Measurements from ENCODE around the gene MTFP1.
"Not testable (repeated sequence)": the region's sequence is repeated elsewhere in the genome, so short reads cannot be mapped to it uniquely, and the experiment has no call there.

The MTFP1 gene

GRCh38 chr22:30426388-30427353 is 1.1 kb downstream of the MTFP1 start:
- DNase-seq (ENCODE audit: low read depth): peak; percentile 78

- DNase-seq (ENCODE audit: low read depth): no peak
Measured at GRCh38 chr22:30427871-30428270, 2.3 kb downstream of the MTFP1 start.

GRCh38 chr22:30429887-30430286 is 4.3 kb downstream of the MTFP1 start:
- no peak for DNase-seq (ENCODE audit: low read depth)

- DNase-seq (ENCODE audit: low read depth): no peak
Measured at GRCh38 chr22:30430933-30431332, 5.4 kb downstream of the MTFP1 start.

- no peak for DNase-seq (ENCODE audit: low read depth)
Measured at GRCh38 chr22:30432096-30432495, 6.5 kb downstream of the MTFP1 start.

- DNase-seq (ENCODE audit: low read depth): no peak
Measured at GRCh38 chr22:30432520-30432919, 7.0 kb downstream of the MTFP1 start.

- DNase-seq (ENCODE audit: low read depth): no peak
Measured at GRCh38 chr22:30433227-30433626, 7.7 kb downstream of the MTFP1 start.

- DNase-seq (ENCODE audit: low read depth): no peak
Measured at GRCh38 chr22:30433773-30434172, 8.2 kb downstream of the MTFP1 start.

GRCh38 chr22:30434843-30435242 is 9.3 kb downstream of the MTFP1 start:
- DNase-seq (ENCODE audit: low read depth): no peak

GRCh38 chr22:30435674-30436126 is 10.1 kb downstream of the MTFP1 start:
- DNase-seq (ENCODE audit: low read depth): peak; percentile 50

- DNase-seq (ENCODE audit: low read depth): no peak
Measured at GRCh38 chr22:30436196-30436595, 10.6 kb downstream of the MTFP1 start.

GRCh38 chr22:30438559-30438958 is 13.0 kb downstream of the MTFP1 start:
- no peak for DNase-seq (ENCODE audit: low read depth)

- DNase-seq (ENCODE audit: low read depth): no peak
Measured at GRCh38 chr22:30439226-30439625, 13.7 kb downstream of the MTFP1 start.

GRCh38 chr22:30439836-30440235 is 14.3 kb downstream of the MTFP1 start:
- no peak for DNase-seq (ENCODE audit: low read depth)

- DNase-seq (ENCODE audit: low read depth): no peak
Measured at GRCh38 chr22:30441088-30441487, 15.5 kb downstream of the MTFP1 start.

GRCh38 chr22:30444632-30445437 is 19.3 kb downstream of the MTFP1 start:
- no peak for DNase-seq (ENCODE audit: low read depth)

- DNase-seq (ENCODE audit: low read depth): no peak
Measured at GRCh38 chr22:30445438-30446145, 20.0 kb downstream of the MTFP1 start.

GRCh38 chr22:30447656-30448055 is 22.1 kb downstream of the MTFP1 start:
- DNase-seq (ENCODE audit: low read depth): no peak

GRCh38 chr22:30451488-30451887 is 25.9 kb downstream of the MTFP1 start:
- not testable (repeated sequence) for DNase-seq (ENCODE audit: low read depth)

- DNase-seq (ENCODE audit: low read depth): no peak
Measured at GRCh38 chr22:30452861-30453260, 27.3 kb downstream of the MTFP1 start.

GRCh38 chr22:30453731-30454510 is 28.4 kb downstream of the MTFP1 start:
- no peak for DNase-seq (ENCODE audit: low read depth)

Data from stimulated activated CD8-positive, alpha-beta memory T cell treated with anti-CD3 and anti-CD28 coated beads, Interleukin-7, amount 100 ng/mL, for 24 hours (primary cell).